GM19351 (cell line): ENCODE results near the gene CCDC183.
"Not testable (repeated sequence)": the region's sequence is repeated elsewhere in the genome, so short reads cannot be mapped to it uniquely, and the experiment has no call there.

Experiments used
- ATAC-seq: cut with Tn5 transposase; IDR thresholded peaks from one replicate; pipeline ENCODE4 v1.9.1; 2021; ENCODE audit warnings: mild to moderate bottlenecking, moderate library complexity; ENCODE audit not compliant: unreplicated experiment

Gene CCDC183

GRCh38 chr9:136823136-136824046 lies 27.3 kb downstream of the CCDC183 start:
- no peak for ATAC-seq

- no peak for ATAC-seq
Observed at GRCh38 chr9:136824496-136825225, 28.5 kb downstream of the CCDC183 start.

- ATAC-seq: no peak
Observed at GRCh38 chr9:136825295-136826187, 29.4 kb downstream of the CCDC183 start.

GRCh38 chr9:136826188-136826541 lies 30.0 kb downstream of the CCDC183 start:
- no peak for ATAC-seq

GRCh38 chr9:136826703-136827582 lies 30.8 kb downstream of the CCDC183 start:
- ATAC-seq: no peak

GRCh38 chr9:136827794-136828473 lies 31.8 kb downstream of the CCDC183 start:
- ATAC-seq: no peak

- ATAC-seq: no peak
Observed at GRCh38 chr9:136828474-136829140, 32.5 kb downstream of the CCDC183 start.

- no peak for ATAC-seq
Observed at GRCh38 chr9:136829412-136829811, 33.3 kb downstream of the CCDC183 start.

GRCh38 chr9:136829981-136830885 lies 34.1 kb downstream of the CCDC183 start:
- no peak for ATAC-seq

GRCh38 chr9:136831002-136831719 lies 35.0 kb downstream of the CCDC183 start:
- no peak for ATAC-seq

GRCh38 chr9:136831720-136832104 lies 35.6 kb downstream of the CCDC183 start:
- no peak for ATAC-seq

- no peak for ATAC-seq
Observed at GRCh38 chr9:136832581-136832980, 36.4 kb downstream of the CCDC183 start.

- not testable (repeated sequence) for ATAC-seq
Observed at GRCh38 chr9:136833381-136834048, 37.4 kb downstream of the CCDC183 start.

- ATAC-seq: no peak
Observed at GRCh38 chr9:136835162-136835931, 39.2 kb downstream of the CCDC183 start.

- no peak for ATAC-seq
Observed at GRCh38 chr9:136835932-136836904, 40.1 kb downstream of the CCDC183 start.
